Measurements from ENCODE around the gene ZNF846.
"Not testable (repeated sequence)": the region's sequence is repeated elsewhere in the genome, so short reads cannot be mapped to it uniquely, and the experiment has no call there.

The ZNF846 gene

DNA sequence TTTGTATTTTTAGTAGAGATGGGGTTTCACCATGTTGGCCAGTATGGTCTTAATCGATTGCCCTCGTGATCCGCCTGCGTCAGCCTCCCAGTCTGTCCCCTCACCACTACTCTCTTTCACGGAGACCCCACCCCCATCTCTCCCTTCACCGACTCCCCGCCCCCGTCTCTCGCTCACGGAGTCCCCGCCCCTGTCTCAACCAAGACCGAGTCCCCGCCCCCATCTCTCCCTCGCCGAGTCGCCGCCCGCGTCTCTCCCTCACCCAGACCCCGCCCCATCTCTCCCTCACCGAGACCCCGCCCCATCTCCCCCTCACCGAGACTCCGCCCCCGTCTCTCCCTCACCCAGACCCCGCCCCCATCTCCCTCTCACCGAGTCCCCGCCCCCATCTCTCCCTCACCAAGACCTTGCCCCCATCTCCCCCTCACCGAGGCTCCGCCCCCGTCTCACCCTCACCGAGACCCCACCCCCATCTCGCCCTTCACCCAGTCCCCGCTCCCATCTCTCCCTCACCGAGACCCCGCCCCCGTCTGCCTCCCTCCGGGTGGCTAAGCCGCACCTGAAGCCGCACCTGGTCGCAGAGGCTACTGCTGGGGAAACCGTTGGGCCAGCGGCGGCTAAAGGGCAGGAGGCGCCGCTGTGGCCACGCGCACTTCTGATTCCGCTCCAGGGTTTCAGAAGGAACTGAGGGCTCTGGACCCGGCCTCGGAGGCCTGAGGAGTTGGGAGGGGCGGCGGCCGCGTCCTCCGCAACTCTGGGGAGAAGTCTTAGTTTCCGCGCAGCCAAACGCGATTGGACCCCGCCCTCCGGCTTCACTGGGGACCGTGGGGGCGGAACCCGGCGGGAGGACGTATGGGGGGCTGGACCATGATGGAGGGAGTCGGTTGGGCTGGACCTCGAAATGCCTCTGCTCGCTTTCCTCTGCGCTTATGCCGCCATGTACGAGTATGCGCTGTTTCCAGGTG, 17.1 kb upstream of the ZNF846 start:
- peak; percentile 88 for DNase-seq (ENCODE audit: low read depth, low spot score)

DNA sequence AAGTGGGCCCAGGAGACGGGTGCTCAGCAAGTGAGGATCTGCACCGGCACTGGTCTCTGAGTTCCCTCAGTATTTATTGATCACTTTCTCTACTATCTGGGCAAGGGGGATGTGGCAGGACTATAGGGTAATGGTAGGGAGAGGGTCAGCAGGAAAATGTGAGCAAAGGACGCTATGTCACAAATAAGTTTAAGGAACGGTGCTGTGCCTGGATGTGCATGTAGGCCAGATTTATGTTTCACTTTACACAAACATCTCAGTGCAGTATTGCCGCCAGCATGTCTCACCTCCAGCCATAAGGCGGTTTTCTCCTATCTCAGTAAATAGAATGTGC, 15.6 kb upstream of the ZNF846 start:
- not testable (repeated sequence) for DNase-seq (ENCODE audit: low read depth, low spot score)

DNA sequence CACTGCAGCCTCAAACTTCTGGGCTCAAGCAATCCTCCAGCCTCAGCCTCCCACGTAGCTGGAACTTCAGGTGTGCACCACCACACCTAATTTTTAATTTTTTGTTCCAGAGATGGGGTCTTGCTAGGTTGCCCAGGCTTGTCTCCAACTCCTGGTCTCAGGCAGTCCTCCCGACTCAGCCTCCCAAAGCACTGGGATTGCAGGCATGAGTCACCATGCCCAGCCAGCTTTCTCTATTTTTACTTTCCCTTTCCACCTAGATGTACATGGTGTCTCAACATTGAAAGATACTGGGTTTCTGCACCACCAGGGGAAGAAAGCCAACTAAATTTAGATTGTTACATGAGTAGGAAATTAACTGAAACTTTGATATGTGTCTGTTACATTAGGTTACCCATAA, 13.8 kb upstream of the ZNF846 start:
- no peak for DNase-seq (ENCODE audit: low read depth, low spot score)

DNA sequence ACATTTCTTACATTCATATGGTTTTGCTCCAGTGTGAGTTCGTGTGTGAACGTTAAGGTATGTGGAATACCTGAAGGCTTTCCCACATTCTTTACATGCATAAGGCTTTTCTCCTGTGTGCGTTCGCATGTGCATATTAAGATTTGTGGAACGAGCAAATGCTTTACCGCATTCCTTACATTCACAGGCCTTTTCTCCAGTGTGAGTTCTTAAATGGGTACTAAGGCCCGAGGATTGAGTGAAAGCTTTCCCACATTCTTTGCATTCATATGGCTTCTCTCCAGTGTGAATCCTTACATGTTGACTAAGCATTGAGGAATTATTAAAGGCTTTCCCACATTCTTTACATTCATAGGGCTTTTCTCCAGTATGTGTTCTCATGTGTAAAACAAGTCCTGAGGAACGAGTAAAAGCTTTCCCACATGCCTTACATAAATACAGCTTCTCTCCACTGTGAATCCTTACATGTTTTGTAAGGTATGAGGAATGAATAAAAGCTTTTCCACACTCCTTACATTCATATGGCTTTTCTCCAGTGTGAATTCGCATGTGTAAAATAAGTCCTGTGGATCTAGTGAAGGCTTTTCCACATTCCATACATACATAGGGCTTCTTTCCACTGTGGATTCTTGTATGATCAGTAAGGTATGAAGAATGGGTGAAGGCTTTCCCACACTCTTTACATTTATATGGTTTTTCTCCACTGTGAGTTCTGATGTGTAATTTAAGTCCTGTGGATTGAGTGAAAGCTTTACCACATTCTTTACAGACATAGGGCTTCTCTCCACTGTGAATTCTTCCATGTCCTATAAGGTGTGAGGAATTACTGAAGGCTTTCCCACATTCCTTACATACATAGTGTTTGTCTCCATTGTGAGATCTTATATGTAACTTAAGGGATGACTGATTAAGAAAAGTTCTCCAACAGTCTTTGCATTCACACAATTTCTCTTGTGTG, 10.7 kb downstream of the ZNF846 start:
- no peak for DNase-seq (ENCODE audit: low read depth, low spot score)

DNA sequence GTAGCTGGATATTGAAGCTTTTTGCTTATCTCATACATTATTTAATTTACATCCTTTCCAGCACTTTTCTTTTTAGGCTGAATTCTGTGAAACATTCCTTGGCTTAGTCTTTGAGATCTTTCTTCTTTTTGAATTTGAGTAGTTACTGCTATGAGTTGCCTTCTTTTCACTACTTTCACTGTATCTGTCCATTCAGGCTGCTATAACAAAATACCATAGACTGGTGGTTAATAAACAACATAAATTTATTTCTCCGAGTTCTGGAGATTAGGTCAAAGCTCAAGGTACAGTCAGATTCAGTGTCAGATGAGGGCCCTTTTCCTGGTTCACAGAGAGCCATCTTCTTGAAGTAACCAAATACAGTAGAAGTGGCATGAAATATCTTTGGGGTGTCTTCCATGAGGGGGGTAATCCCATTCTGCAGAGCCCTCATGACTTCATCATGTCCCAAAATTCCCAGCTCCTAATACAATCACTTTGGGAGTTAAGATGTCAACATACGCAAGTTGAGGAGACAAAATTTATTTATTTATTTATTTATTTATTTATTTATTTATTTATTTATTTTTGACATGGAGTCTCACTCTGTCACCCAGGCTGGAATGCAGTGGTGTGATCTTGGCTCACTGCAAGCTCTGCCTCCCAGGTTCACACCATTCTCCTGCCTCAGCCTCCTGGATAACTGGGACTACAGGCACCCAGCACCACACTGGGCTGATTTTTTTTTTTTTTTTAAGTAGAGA, 15.7 kb downstream of the ZNF846 start:
- no peak for DNase-seq (ENCODE audit: low read depth, low spot score)

DNA sequence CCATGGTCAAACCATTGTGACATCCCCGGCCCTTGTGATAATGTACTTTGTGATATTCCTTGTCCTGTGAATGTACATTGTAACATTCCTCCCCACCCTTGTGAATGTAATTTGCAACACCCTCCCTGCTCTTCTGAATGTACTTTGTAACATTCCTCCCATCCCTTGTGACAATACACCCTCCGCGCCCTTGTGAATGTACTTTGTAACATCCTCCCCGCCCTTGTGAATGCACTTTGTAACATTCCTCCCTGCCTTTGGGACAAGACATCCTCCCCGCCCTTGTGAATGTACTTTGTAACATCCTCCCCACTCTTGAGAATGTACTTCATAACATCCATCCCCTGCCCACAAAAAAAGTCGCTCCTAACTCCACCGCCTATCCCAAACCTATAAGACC, 17.1 kb downstream of the ZNF846 start:
- no peak for DNase-seq (ENCODE audit: low read depth, low spot score)

DNA sequence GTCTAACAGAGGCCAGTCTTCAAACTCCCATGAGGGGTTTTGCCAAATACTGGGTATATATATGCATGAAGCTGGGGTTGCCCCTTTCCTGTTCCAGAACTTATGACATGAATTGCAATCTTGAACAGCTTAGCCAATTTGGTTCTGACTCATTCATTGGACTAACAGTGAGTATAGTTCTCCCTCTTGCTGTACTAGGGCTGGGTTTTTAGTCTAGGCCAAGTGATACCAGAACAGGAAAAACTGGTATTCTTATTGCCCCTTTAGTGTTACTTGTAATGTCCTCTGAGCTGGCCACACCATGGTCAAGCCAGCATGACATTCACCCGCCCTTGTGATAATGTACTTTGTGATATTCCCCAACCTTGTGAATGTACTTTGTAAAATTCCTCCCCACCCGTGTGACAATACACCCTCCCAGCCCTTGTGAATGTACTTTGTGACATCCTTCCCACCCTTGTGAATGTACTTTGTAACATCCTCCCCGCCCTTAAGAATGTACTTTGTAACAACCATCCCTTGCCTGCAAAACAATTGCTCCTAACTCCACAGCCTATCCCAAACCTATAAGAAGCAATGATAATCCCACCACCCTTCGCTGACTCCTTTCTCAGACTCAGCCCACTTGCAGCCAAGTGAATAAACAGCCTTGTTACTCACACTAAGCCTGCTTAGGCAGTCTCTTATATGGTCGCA, 26.9 kb downstream of the ZNF846 start:
- DNase-seq (ENCODE audit: low read depth, low spot score): no peak

DNA sequence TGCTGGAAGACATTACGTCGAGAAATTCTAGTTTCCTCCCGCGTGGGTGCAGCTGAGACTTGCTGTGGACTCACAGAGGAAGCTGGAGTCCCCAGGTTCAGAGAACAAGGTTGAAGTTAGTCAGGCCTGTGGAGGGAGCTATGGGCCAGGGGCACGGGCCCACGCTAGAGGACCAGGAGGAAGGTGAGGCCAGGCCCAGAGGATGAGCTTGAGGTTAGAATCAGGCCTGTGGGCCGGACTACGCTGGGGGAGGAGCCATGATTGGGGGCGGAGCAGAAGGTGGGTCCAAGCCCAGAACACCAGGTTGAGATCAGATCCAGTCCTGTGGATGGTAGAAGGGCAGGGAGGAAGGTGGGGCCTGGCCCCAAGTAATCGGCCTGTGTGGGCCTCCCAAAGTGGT, 32.6 kb downstream of the ZNF846 start:
- no peak for DNase-seq (ENCODE audit: low read depth, low spot score)

DNA sequence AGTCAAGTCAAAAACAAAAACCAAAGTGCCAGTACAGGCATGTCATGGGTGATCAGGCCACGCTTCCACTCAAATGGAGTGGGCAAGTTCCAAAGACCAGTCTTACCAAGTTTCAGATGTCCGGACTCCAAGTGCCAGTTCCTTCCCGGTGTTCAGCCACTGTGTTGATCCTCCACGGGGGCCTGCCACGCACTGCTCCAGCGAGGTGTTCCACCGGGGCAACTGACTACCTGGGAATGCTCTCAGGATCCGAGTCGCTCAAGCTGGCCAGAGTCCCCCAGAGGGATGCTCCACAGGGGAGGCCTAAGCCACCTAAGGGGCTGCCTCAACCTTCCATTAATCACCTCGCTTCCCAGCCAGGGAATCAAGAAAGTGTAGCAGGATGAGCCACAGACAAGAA, 38.5 kb downstream of the ZNF846 start:
- DNase-seq (ENCODE audit: low read depth, low spot score): not testable (repeated sequence)

DNA sequence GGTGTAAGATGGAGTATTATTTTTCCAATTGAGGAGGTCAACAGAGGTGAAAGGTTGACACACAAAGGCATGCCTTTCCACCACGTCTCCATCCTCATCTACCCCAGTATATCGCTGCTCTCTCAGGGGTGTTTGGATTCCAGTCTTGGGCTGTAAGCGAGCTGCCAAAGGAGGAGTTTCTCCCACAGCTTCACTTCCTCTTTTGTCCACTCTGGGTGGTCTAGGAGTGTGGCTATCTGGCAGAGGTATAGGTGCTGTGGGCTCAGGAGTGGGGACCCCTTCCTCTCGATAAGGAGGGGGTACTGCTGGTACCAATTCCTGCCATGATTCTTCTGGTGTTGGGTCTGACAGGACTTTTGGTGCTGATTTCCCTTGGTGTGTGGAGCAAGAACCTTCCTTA, 39.4 kb downstream of the ZNF846 start:
- no peak for DNase-seq (ENCODE audit: low read depth, low spot score)

DNA sequence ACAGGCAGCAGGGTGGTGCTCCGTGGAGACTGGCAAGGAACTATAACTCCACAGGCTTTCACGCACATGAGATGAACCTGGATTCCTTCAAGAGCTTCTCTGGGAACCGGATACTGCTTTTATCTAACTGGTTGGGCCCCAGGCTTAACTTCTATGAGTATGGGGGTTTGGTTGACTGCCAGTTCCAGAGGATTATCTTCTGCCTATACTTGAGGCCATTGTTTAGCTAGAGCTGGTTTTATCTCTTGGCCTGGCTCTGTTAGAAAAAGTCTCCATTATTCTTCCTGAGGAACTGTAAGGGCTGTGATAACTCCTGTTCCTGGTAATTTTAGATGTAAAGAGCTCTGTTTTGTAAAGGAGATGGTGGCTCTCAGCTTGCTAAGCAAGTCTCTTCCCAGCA, 40.9 kb downstream of the ZNF846 start:
- no peak for DNase-seq (ENCODE audit: low read depth, low spot score)

DNA sequence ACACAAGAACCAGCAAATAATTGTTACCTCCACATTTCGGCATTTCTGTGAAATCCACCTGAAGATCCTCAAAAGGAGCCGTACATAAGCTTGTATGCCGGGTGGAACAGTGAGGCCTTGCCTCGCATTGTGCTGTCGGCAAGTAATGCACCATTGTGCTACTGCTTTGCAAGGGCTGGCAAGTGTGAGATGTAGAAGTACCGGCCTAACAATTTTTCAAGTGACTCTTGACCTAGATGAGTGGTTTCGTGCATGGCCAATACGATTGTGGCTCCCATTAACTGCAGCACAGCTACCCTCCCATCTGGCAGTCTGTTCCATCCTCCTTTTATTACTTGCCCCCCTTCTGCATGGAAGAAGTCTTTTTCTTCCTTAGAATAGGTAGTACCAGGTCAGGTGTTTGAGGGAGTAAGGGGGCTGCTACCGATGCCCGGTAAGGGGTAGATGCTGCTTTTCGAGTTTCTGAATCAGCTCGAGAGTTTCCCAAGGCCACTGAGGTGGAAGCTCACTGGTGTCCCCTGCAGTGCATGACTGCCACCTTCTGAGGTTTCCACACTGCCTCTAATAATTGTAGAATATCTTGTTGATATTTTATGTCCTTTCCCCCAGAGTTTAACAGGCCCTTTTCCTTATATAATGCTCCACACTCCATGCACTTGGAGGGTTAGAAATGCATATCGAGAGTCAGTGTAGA, 42.9 kb downstream of the ZNF846 start:
- not testable (repeated sequence) for DNase-seq (ENCODE audit: low read depth, low spot score)

DNA sequence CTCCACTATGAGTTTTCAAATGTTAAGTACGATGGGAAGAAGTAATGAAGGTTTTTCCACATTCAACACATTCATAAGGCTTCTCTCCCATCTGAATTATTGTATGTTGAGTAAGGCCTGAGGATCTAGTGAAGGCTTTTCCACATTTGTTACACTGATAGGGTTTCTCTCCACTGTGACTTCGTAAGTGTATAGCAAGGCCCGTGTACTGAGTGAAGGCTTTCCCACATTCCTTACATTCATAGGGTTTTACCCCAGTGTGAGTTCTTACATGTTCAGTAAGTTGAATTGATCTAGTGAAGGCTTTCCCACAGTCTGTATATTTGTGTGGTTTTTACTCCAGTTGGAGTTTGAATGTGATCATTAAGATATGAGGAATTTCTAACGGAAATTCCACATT, 44.4 kb downstream of the ZNF846 start:
- DNase-seq (ENCODE audit: low read depth, low spot score): no peak

DNA sequence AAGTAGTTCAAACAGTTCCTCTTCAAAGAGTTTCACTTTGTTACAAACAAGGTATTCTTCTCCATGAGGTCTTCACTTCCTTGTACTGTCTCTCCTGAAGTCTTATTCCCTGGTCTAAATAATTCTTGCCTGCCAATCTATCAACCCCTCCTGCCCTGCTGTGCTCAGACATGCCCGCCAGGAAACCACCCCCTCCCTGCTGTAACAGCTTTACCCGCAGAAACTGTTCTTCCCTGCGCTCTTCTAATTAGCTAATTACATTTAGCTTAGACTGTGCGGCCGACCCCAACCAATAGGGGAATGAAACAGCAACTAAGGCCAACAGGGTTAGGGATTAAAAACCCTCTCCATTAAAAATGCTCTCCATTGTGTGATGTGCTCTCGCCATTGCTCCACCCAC, 46.7 kb downstream of the ZNF846 start:
- DNase-seq (ENCODE audit: low read depth, low spot score): no peak

DNA sequence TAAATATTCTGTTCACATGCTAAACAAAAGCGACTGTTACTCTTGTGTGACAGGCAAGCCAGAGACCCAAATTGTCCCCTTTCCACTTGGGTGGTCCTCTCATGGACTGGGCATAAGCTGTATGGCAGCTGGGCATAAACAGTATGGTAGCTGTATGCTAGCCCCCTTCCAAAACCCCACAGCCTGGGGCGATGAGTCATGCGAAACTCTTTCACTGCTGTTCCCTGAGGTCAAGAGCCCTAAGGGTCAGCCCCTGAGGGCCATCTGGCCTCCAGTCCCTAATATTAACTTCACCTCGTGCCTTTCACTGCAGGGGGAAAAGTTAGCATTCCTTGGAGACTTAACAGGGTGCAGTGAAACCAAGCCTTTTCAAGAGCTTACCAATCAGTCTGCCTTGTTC, 48.0 kb downstream of the ZNF846 start:
- DNase-seq (ENCODE audit: low read depth, low spot score): no peak

DNA sequence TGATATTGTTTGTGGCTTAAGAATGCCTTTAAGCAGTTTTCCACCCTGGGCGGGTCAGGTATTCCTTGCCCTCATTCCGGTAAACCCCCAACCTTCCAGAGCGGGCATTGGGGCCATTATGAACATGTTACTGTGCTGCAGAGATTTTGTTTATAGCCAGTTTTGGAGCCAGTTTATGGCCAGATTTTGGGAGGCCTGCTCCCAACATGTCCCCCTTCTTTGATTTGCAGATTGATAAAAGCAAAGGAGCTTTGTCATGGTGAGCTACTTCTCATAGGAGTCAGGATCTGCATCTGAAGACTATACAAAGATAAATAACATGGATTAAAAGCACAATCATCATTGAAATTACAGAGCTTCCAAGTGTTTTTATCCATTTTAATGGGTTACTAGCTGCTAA, 56.7 kb downstream of the ZNF846 start:
- no peak for DNase-seq (ENCODE audit: low read depth, low spot score)

DNA sequence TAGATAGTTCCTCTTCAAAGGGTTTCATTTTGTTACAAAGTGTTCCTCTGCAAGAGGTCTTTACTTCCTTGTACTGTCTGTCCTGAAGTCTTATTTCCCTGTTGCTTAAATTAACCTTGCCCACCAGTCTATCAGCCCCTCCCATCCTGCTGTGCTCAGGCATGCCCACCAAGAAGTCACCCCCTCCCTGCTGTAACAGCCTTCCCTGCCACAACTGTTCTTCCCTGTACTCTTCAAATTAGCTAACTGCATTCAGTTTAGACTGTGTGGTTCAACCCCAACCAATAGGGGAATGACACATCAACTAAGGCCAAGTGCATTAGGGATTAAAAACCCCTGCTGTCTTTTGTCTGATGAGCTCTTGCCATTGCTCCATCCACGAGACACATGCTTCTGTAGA, 59.2 kb downstream of the ZNF846 start:
- no peak for DNase-seq (ENCODE audit: low read depth, low spot score)

DNA sequence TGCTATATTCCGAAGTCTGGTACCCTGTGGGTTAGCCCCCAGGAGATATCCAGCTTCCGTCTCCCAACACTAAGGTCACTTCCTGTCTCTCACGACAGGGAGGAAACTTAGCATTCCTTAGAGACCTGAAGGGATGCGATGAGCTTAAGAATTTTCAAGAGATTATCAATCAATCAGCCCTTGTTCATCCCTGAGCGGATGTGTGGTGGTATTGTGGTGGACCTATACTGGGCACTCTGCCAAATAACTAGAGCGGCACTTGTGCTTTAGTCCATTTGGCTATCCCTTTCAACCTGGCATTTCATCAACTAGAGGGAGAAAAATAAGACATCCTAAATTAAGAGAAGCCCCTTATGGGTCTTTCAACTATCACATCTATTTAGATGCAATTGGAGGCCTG, 62.7 kb downstream of the ZNF846 start:
- DNase-seq (ENCODE audit: low read depth, low spot score): no peak

DNA sequence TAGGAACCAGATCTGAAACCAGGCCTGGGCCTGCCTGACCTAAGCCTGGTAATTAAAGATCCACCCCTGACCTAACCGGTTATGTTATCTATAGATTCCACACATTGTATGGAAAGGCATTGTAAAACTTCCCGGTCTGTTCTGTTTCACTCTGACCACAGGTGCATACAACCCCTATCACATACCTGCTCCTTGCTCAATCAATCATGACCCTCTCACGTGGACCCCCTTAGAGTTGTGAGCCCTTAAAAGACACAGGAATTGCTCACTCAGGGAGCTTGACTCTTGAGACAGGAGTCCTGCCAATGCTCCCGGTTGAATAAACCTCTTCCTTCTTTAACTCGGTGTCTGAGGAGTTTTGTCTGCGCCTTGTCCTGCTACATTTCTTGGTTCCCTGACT, 66.4 kb downstream of the ZNF846 start:
- no peak for DNase-seq (ENCODE audit: low read depth, low spot score)
